Retinal pigment epithelial cell (primary cell): ENCODE data around the gene ZNF521.

ENCODE experiments used
- DNase-seq: peaks from one replicate; pipeline ENCODE4 v3.0.0-alpha.2; 2010; ENCODE audit warnings: low read depth
- H3K4me3 ChIP-seq: 2 replicates; pipeline ENCODE4 v1.5.1; 2011; ENCODE audit warnings: mild to moderate bottlenecking, low read length, control low read depth, moderate library complexity
- TF ChIP-seq, protein P1 (sequence below): conservative IDR thresholded peaks from 2 replicates; pipeline ENCODE4 v1.5.1; 2011; ENCODE audit warnings: low read depth, low read length, control low read depth, inconsistent platforms

Gene ZNF521

DNA sequence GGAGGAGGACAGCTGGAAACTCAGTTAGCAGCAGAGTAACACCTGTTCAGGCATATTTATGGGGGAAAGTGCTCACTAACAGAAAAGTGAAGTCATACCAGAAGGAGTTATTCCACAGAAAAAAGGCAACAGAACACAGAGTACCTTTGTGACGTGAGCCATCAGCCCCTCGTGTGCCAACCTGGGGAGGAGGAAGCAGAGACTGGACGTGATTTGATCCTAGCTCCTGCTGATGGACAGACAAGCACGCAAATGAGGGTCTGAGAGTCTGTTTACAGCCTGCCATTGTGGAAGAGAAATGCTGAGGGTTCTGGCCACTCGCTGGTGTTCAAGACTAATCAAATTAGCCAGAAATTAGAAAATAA is 120.7 kb downstream of the ZNF521 start:
- H3K4me3 ChIP-seq: no peak overlapping the region
- DNase-seq: no peak

DNA sequence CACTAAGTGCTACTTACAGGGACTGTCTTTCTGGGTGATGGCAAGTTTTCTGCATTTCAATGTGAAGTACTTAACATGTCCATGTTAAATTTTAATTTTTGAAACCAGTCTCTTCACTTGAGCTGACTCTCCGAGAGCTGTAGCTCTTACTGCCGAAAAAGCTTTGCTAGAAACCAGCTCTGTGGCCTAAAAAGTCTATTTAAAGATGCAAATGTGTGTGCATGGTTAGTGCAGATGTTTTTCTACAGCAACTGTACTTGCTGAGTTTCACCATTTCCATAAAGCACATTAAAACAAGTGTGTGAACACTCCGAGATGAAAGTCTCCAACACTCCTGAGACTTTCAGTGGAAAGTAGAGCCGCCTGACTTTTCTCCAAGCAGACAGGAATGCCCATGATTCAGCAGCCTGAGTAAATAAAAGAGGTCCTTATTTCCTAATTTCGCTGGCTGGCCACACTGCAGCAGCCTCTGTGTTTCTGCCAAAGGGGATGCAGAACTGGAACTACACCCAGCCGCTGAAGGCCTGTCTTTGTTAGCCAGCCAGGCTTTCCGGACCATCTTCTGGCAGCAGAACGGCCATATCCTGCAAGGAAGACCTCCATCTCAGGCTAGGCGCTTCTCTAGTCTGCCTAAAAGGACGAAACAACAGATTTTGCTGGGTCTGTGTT is 121.2 kb downstream of the ZNF521 start:
- no peak overlapping the region for H3K4me3 ChIP-seq
- peak; percentile 24 for DNase-seq
- TF ChIP-seq, protein P1, sequence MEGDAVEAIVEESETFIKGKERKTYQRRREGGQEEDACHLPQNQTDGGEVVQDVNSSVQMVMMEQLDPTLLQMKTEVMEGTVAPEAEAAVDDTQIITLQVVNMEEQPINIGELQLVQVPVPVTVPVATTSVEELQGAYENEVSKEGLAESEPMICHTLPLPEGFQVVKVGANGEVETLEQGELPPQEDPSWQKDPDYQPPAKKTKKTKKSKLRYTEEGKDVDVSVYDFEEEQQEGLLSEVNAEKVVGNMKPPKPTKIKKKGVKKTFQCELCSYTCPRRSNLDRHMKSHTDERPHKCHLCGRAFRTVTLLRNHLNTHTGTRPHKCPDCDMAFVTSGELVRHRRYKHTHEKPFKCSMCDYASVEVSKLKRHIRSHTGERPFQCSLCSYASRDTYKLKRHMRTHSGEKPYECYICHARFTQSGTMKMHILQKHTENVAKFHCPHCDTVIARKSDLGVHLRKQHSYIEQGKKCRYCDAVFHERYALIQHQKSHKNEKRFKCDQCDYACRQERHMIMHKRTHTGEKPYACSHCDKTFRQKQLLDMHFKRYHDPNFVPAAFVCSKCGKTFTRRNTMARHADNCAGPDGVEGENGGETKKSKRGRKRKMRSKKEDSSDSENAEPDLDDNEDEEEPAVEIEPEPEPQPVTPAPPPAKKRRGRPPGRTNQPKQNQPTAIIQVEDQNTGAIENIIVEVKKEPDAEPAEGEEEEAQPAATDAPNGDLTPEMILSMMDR: no peak

More for the DNA sequence above, 120.7 kb downstream of the ZNF521 start:
- TF ChIP-seq, protein P1: no peak

DNA sequence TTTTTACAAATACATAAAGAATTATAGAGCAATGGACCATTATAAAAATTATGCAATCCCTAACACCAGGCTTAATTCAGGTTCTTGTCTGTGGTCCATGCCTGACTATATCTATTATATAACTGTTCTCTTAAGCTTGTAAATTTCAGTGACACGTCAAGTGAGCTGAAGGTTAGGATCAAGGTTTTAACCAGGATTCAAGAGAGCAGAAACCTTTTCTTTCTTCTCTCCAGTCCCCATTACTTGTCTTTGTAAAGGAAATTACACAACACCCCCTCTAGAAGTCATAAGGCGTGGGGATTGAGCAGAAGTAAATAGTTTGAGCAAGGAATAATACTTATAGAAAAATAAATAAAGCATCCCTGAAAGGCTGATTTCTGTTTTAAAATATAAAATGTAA is 122.0 kb downstream of the ZNF521 start:
- H3K4me3 ChIP-seq: no peak overlapping the region
- TF ChIP-seq, protein P1: no peak
- DNase-seq: no peak

DNA sequence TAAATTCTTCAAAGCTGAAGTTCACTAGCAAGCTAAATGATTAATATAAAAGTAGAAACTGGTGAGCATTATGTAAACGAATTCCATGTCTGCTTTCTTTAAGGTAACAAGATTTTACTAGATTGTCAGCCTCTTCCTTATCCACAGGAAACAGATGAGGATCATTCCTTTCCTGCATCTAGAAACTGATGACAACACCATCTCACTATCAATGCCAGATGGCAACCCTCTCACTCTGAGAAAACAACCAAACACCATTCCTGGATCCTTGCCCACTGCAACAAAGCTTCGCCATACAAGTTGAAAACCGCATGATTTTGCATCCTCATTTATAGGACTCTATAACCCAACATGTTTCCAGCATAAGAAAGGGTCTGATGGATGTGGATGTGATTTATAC is 122.9 kb downstream of the ZNF521 start:
- TF ChIP-seq, protein P1: no peak
- DNase-seq: no peak
- H3K4me3 ChIP-seq: no peak overlapping the region

DNA sequence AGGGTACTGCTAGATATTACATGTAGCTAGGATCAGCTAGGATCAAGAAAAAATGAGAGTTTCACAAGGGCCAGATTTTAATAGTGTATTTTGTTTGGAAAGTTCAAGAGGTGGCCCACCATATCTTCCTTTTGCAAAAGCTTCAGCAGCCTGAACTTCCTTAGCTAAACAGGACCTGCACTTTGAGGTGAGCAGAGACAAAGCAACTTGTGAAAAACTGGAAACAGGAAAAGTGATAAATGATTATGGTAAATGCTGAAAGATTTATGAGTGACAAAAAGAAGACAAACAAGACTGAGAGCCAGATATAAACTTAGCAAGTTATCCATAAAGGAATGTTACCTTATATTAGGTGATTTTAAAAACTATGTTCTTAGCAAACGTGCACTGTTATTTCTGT is 123.6 kb downstream of the ZNF521 start:
- H3K4me3 ChIP-seq: no peak overlapping the region

DNA sequence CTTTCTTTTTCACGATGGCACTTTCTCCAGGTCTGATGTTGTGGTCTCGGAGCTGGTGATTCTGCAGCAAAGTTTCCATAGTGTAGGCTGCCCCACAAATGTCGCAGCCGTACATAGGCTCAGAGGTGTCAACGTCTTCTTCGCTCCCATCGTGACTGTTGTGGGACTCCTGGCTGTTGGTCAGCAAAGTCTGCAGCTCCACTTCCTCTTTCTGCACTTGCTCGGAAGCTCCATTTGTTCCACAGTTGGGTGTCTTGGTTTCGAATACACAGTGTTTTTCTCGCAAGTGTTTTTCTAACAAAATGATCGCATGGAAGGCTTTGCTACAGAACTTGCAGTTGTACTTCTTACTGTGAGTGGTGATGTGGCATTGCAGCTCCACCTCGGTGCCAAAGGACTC is 126.8 kb downstream of the ZNF521 start:
- no peak for DNase-seq
- TF ChIP-seq, protein P1: no peak

More for the DNA sequence above, 123.6 kb downstream of the ZNF521 start:
- no peak for DNase-seq
- TF ChIP-seq, protein P1: no peak

More for the DNA sequence above, 126.8 kb downstream of the ZNF521 start:
- no peak overlapping the region for H3K4me3 ChIP-seq
